ENCODE measurements around the gene KRTAP5-10. TPM values are rescaled to one million over a fixed set of nuclear protein-coding genes. Genes with fewer than 3 reads are reported as not detected.
"Not testable (repeated sequence)": the region's sequence is repeated elsewhere in the genome, so short reads cannot be mapped to it uniquely, and the experiment has no call there.

Gene KRTAP5-10
- total RNA-seq, 2 donors from 2014 or later: 0.37 TPM; not detected in 1

DNA sequence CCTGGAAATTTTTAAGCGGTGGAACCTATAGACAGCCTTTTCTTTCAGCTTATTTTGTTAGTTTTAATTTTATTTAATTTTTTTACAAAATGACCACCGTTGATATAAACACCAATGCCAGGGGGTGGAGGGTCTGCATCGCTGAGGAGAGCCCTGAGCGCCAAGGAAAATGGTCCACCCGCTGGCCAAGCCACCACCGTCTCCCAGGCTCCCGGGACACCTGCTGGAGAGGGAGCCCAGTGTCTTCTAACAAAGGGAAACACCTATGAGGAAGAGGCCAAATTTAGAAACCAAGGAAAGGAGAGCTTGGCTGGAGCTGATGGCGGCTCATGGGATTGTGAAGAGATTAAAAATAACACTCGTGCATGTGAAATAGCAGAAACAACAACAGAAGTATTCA, 27.8 kb upstream of the KRTAP5-10 start:
- no peak overlapping the region for H3K4me3 ChIP-seq
- no peak overlapping the region for H3K27ac ChIP-seq
- no peaks in the 10 kb centered on the region for H3K27me3 ChIP-seq
- intact Hi-C loops (cut with DNase I): no loop called here
- TF ChIP-seq, protein P1, sequence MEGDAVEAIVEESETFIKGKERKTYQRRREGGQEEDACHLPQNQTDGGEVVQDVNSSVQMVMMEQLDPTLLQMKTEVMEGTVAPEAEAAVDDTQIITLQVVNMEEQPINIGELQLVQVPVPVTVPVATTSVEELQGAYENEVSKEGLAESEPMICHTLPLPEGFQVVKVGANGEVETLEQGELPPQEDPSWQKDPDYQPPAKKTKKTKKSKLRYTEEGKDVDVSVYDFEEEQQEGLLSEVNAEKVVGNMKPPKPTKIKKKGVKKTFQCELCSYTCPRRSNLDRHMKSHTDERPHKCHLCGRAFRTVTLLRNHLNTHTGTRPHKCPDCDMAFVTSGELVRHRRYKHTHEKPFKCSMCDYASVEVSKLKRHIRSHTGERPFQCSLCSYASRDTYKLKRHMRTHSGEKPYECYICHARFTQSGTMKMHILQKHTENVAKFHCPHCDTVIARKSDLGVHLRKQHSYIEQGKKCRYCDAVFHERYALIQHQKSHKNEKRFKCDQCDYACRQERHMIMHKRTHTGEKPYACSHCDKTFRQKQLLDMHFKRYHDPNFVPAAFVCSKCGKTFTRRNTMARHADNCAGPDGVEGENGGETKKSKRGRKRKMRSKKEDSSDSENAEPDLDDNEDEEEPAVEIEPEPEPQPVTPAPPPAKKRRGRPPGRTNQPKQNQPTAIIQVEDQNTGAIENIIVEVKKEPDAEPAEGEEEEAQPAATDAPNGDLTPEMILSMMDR (IDR thresholded peaks at IDR 0.05): no peak
- H3K4me1 ChIP-seq: no peaks in the 10 kb centered on the region
- H3K9ac ChIP-seq (ENCODE audit: low read depth in 2 of 2, low read length in 2 of 2): no peak overlapping the region
- no peaks in the 10 kb centered on the region for H3K9me3 ChIP-seq
- DNase-seq: no peak
- H3K36me3 ChIP-seq: no peaks in the 10 kb centered on the region

DNA sequence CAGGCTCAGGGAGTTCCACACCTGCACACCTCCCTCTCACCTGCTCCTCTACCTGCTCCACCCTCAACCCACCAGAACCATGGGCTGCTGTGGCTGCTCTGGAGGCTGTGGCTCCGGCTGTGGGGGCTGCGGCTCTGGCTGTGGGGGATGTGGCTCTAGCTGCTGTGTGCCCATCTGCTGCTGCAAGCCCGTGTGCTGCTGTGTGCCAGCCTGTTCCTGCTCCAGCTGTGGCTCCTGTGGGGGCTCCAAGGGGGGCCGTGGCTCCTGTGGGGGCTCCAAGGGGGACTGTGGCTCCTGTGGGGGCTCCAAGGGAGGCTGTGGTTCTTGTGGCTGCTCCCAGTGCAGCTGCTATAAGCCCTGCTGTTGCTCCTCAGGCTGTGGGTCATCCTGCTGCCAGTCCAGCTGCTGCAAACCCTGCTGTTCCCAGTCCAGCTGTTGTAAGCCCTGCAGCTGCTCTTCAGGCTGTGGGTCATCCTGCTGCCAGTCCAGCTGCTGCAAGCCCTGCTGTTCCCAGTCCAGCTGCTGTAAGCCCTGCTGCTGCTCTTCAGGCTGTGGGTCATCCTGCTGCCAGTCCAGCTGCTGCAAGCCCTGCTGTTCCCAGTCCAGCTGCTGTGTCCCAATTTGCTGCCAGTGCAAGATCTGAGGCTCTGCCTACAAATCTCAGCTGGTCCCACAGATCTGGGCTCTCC, 27.2 kb upstream of the KRTAP5-10 start, which contains the start of gene KRTAP5-8:
KRTAP5-8 (plus strand) TSS at position 49 of the 689 bp plus-strand sequence; CDS start at position 80, 31 bp downstream.
- H3K4me3 ChIP-seq; H3K27me3 ChIP-seq; H3K4me1 ChIP-seq; H3K9ac ChIP-seq (ENCODE audit: low read depth in 2 of 2, low read length in 2 of 2); H3K27ac ChIP-seq; H3K9me3 ChIP-seq; H3K36me3 ChIP-seq; intact Hi-C loops (cut with DNase I); DNase-seq: not testable (repeated sequence)

DNA sequence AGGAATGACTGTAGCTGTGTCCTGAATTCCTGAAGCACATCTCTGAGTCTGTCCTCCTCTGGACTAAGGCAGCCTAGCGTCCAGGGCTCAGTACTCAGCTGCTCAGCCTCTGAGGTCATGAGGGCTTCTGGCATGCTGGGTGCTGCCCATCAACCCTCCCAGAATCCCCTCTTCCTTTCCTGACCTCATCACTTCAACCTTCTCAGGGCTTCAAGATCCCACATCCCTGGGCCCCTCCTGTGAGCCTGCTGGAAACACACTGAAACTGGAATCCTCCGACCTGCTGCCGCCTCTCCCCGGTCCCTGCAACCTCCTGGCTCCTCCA, 26.7 kb upstream of the KRTAP5-10 start:
- intact Hi-C loops (cut with DNase I): no loop called here
- Histone ChIP-seq H3K27me3 (no peaks in the 10 kb centered on the region), H3K4me3 (no peak overlapping the region), H3K27ac (no peak overlapping the region), H3K9ac (ENCODE audit: low read depth in 2 of 2, low read length in 2 of 2) (no peak overlapping the region), H3K9me3 (no peaks in the 10 kb centered on the region), H3K36me3 (no peaks in the 10 kb centered on the region), H3K4me1 (no peaks in the 10 kb centered on the region)
- DNase-seq: no peak
- TF ChIP-seq, protein P1 (IDR thresholded peaks at IDR 0.05): no peak

DNA sequence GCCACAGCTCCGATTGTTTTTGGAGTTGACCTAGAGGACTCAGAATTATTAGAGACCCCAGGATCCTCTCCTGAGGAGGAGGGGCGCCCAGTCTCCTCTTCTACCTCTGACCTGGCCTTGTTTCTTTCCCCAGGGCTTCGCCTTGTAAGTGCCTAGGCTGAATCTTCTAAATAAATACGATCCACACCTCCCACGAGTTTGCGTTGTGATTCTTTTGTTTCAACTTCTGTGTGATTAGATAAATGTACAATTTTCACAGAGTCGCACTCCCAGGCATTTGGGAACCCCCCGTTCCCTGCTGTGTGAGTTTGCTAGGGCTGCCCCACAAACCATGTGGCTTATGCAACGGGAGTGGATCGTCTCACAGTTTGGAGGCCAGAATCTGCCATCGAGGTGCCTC, 26.3 kb upstream of the KRTAP5-10 start:
- intact Hi-C loops (cut with DNase I): no loop called here
- Histone ChIP-seq H3K9me3 (no peaks in the 10 kb centered on the region), H3K4me1 (no peaks in the 10 kb centered on the region), H3K27me3 (no peaks in the 10 kb centered on the region), H3K36me3 (no peaks in the 10 kb centered on the region), H3K9ac (ENCODE audit: low read depth in 2 of 2, low read length in 2 of 2) (no peak overlapping the region), H3K27ac (no peak overlapping the region), H3K4me3 (no peak overlapping the region)
- TF ChIP-seq, protein P1 (IDR thresholded peaks at IDR 0.05): no peak
- DNase-seq: no peak

DNA sequence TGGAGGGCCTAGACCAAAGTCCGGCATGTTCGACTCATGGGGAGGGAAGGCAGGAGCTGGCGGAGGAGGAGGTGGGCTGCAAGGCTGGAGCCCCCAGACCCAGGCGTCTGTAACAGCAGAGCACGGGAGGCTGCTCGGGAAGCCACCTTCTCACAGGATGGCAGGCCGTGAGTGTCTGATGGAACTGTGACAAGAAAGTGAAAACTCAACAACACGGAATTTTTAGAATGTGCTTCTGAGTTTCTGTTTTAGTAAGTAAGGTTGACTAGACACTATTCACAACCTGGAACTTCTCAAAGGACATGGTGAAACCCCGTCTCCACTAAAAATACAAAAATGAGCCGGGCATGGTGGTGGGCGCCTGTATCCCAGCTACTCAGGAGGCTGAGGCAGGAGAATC, 25.4 kb upstream of the KRTAP5-10 start:
- H3K27me3 ChIP-seq; DNase-seq; H3K27ac ChIP-seq; H3K36me3 ChIP-seq; H3K9ac ChIP-seq (ENCODE audit: low read depth in 2 of 2, low read length in 2 of 2); H3K4me1 ChIP-seq; H3K9me3 ChIP-seq; H3K4me3 ChIP-seq; intact Hi-C loops (cut with DNase I): not testable (repeated sequence)

DNA sequence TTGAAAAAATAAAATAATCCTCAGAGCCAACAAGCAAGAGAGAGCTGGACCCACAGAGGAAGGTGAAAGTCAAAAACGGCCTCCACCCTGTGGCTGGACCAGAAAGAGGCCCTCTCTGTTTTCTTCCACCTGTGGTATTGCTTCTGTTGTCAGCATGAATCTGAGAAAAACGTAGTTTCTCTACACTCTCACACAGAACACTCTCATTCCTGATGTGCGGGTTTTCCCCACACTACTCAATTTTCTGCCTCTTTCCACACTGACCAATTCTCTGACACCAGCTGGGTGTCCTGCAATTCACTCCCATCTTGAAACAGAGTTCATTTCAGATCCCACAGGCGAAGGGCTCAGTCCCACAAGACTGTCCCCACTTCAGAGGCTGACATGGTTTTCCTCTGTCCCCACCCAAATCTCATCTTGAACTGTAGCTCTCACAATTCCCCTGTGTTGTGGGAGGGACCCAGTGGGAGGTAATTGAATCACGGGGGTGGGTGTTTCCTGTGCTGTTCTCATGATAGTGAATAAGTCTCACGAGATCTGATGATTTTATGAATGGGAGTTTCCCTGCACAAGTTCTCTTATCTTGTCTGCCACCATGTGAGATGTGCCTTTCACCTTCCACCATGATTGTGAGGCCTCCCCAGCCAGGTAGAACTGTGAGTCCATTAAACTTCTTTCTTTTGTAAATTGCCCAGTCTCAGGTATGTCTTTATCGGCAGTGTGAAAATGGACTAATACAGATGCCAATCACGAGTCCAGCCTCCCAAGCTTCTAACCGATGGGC, 24.6 kb upstream of the KRTAP5-10 start:
- H3K27ac ChIP-seq; DNase-seq; H3K9ac ChIP-seq (ENCODE audit: low read depth in 2 of 2, low read length in 2 of 2); intact Hi-C loops (cut with DNase I); H3K9me3 ChIP-seq; H3K27me3 ChIP-seq; H3K4me1 ChIP-seq; H3K4me3 ChIP-seq; H3K36me3 ChIP-seq: not testable (repeated sequence)

DNA sequence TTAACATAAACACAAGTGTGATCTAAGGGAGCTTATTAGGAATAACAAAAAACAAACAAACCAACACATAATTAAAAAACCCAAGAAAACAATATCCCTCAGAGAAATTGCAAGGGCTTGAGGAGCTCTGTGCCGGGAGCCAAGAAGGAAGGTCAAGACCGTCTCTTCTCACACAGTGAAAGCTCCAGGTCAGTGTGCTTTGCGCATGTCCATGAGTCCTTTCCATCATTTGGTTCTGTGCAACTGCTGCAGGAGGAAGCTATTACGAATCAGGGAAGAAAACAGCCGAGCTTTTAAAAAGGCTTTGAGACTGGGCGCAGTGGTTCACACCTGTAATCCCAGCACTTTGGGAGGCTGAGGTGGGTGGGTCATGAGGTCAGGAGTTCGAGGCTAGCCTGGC, 23.0 kb upstream of the KRTAP5-10 start:
- no peaks in the 10 kb centered on the region for H3K36me3 ChIP-seq
- H3K4me1 ChIP-seq: no peaks in the 10 kb centered on the region
- intact Hi-C loops (cut with DNase I): no loop called here
- no peak overlapping the region for H3K4me3 ChIP-seq
- H3K27me3 ChIP-seq: no peaks in the 10 kb centered on the region
- no peak for DNase-seq
- no peak overlapping the region for H3K27ac ChIP-seq
- no peak overlapping the region for H3K9ac ChIP-seq (ENCODE audit: low read depth in 2 of 2, low read length in 2 of 2)
- no peaks in the 10 kb centered on the region for H3K9me3 ChIP-seq
- TF ChIP-seq, protein P1 (IDR thresholded peaks at IDR 0.05): no peak

Measured in colonic mucosa (tissue), 4 donors.